ENCODE measurements around the gene SOX6. TPM values are rescaled to one million over a fixed set of nuclear protein-coding genes. Genes with fewer than 3 reads are reported as not detected.
A peak's percentile ranks its signal among the peaks of the same experiment; 100 is the strongest.

The SOX6 gene
- polyA plus RNA-seq, 1 of the 3 experiments (the other 2 are of a cell fraction): 0.03 TPM

DNA sequence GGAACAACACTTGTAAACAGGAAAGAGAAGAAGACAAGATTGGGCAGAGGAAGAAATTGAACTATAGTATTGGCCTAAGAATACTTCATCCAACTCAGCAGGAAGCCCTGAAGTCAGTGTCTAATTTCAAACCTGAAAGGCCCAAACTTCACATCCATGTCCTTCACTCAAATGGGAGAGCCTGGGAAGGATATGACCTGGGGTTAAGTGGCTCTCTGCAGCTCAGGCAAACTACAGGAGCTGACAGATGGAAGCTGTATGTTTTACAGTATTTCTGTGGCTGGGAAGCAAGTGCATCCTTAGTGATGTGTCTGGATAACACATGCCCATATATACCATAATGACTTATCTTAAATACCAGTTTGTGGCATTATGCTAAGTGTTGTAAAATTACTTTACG, 196.2 kb downstream of the SOX6 start:
- POLR2A ChIA-PET: no interaction called here
- Histone ChIP-seq H3K4me3 (ENCODE audit: low read depth in 2 of 2, low read length in 1 of 2) (no peak overlapping the region), H3K27ac (ENCODE audit: low read depth in 2 of 2, low read length in 1 of 2) (no peak overlapping the region), H3K9ac (no peak overlapping the region), H2AFZ (ENCODE audit: low read depth) (peak overlapping the region; percentile 16; the same call in 1 of the 2 replicates), H3K4me2 (no peak overlapping the region), H3K9me2 (no peaks in the 10 kb centered on the region), H3K27me3 (ENCODE audit: insufficient read depth) (no peaks in the 10 kb centered on the region), H3K9me3 (no peaks in the 10 kb centered on the region), H4K20me1 (ENCODE audit: insufficient read depth) (no peaks in the 10 kb centered on the region), H3F3A (replicated peaks; ENCODE audit: insufficient read depth) (no peaks in the 10 kb centered on the region), H3K36me3 (replicated peaks in 1 of 2; ENCODE audit: control insufficient read depth in 1 of 2, insufficient read depth in 2 of 2, low read length in 1 of 2) (no peaks in the 10 kb centered on the region), H3K4me1 (ENCODE audit: control insufficient read depth in 1 of 2, insufficient read depth in 2 of 2, low read depth in 1 of 2, low read length in 1 of 2) (no peaks in the 10 kb centered on the region; a peak in 1 of 4 replicates), H3K79me2 (ENCODE audit: insufficient read depth) (no peaks in the 10 kb centered on the region)
- CTCF ChIA-PET: interaction anchor here (0.7 kb wide), 1 partner anchor 10 kb away, joined by 4 read pairs; no protein-coding TSS in a partner anchor
- 78% methylated on average over 1 of the region's 1 CpG for WGBS (ENCODE audit: low lambda C conversion rate)
- TF ChIP-seq FOSL2 (IDR thresholded peaks at IDR 0.05; ENCODE audit: borderline replicate concordance, low read depth) (no peak), ELF1 (IDR thresholded peaks at IDR 0.05) (no peak), GATA2 (CRISPR knock-in tag; IDR thresholded peaks at IDR 0.05) (no peak)
- TF ChIP-seq, protein P1, sequence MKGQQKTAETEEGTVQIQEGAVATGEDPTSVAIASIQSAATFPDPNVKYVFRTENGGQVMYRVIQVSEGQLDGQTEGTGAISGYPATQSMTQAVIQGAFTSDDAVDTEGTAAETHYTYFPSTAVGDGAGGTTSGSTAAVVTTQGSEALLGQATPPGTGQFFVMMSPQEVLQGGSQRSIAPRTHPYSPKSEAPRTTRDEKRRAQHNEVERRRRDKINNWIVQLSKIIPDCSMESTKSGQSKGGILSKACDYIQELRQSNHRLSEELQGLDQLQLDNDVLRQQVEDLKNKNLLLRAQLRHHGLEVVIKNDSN (IDR thresholded peaks at IDR 0.05; ENCODE audit: borderline replicate concordance, low read depth): no peak
- no peak for DNase-seq

DNA sequence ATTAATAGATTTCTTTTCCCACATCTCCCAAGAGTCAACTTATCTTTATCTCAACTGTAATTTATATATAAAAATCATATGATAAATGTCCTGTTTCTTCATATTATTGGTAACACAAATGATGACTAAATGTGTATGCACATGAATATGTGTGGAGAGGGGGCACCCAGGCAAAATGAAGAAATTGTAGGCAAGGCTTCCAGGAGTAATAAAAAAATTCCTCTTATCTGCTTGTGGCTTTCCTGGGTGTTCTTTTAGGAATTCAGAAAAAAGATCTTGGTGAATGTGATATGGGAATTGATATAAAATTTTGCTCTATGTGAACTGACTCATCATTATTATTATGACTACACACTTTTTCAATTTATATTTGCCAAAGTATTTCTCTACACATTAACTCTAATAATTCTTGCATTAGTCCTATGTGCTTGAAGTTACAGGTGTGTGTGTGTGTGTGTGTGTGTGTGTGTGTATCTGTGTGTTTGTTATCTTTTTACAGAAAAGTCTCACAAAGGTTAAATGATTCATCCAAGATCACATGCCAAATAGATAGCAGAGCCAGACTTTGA, 197.8 kb downstream of the SOX6 start:
- ChIA-PET POLR2A (no interaction called here), CTCF (no interaction called here)
- TF ChIP-seq JUND (IDR thresholded peaks at IDR 0.05) (no peak), TEAD4 (IDR thresholded peaks at IDR 0.05; ENCODE audit: borderline replicate concordance, insufficient read depth) (no peak), ELF1 (IDR thresholded peaks at IDR 0.05) (no peak), YY1 (IDR thresholded peaks at IDR 0.05; ENCODE audit: low read depth) (no peak), MEF2A (IDR thresholded peaks at IDR 0.05; ENCODE audit: borderline replicate concordance, low read depth) (no peak), POLR2AphosphoS5 (IDR thresholded peaks at IDR 0.05; ENCODE audit: low read depth, low read length) (no peak), NRF1 (IDR thresholded peaks at IDR 0.05; ENCODE audit: low read depth, low read length) (no peak), FOSL2 (IDR thresholded peaks at IDR 0.05; ENCODE audit: borderline replicate concordance, low read depth) (no peak), CHD2 (IDR thresholded peaks at IDR 0.05; ENCODE audit: low read length, partially characterized antibody) (no peak)
- TF ChIP-seq, protein P2, sequence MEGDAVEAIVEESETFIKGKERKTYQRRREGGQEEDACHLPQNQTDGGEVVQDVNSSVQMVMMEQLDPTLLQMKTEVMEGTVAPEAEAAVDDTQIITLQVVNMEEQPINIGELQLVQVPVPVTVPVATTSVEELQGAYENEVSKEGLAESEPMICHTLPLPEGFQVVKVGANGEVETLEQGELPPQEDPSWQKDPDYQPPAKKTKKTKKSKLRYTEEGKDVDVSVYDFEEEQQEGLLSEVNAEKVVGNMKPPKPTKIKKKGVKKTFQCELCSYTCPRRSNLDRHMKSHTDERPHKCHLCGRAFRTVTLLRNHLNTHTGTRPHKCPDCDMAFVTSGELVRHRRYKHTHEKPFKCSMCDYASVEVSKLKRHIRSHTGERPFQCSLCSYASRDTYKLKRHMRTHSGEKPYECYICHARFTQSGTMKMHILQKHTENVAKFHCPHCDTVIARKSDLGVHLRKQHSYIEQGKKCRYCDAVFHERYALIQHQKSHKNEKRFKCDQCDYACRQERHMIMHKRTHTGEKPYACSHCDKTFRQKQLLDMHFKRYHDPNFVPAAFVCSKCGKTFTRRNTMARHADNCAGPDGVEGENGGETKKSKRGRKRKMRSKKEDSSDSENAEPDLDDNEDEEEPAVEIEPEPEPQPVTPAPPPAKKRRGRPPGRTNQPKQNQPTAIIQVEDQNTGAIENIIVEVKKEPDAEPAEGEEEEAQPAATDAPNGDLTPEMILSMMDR (IDR thresholded peaks at IDR 0.05): no peak
- TF ChIP-seq, protein P3, sequence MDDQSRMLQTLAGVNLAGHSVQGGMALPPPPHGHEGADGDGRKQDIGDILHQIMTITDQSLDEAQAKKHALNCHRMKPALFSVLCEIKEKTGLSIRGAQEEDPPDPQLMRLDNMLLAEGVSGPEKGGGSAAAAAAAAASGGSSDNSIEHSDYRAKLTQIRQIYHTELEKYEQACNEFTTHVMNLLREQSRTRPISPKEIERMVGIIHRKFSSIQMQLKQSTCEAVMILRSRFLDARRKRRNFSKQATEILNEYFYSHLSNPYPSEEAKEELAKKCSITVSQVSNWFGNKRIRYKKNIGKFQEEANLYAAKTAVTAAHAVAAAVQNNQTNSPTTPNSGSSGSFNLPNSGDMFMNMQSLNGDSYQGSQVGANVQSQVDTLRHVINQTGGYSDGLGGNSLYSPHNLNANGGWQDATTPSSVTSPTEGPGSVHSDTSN (IDR thresholded peaks at IDR 0.05): no peak
- Histone ChIP-seq H3K27ac (ENCODE audit: low read depth in 2 of 2, low read length in 1 of 2) (no peak overlapping the region), H3K79me2 (ENCODE audit: insufficient read depth) (no peaks in the 10 kb centered on the region), H3K4me2 (no peak overlapping the region), H3K9ac (no peak overlapping the region), H3K4me1 (ENCODE audit: control insufficient read depth in 1 of 2, insufficient read depth in 2 of 2, low read depth in 1 of 2, low read length in 1 of 2) (no peaks in the 10 kb centered on the region; a peak in 2 of 4 replicates), H2AFZ (ENCODE audit: low read depth) (no peak overlapping the region), H4K20me1 (ENCODE audit: insufficient read depth) (no peaks in the 10 kb centered on the region), H3K9me2 (no peaks in the 10 kb centered on the region), H3K9me3 (no peaks in the 10 kb centered on the region), H3K27me3 (ENCODE audit: insufficient read depth) (no peaks in the 10 kb centered on the region), H3K36me3 (replicated peaks in 1 of 2; ENCODE audit: control insufficient read depth in 1 of 2, insufficient read depth in 2 of 2, low read length in 1 of 2) (no peaks in the 10 kb centered on the region), H3F3A (replicated peaks; ENCODE audit: insufficient read depth) (no peaks in the 10 kb centered on the region), H3K4me3 (ENCODE audit: low read depth in 2 of 2, low read length in 1 of 2) (no peak overlapping the region)
- no peak for DNase-seq

All from SK-N-SH (cell line).